Calu3 (cell line): Measurements from ENCODE around the gene YIF1A. TPM values are rescaled to one million over a fixed set of nuclear protein-coding genes. Genes with fewer than 3 reads are reported as not detected.

ENCODE experiments used
- Bru-seq: library from RNA; stranded (reverse); fragments of 400-500 nt; gene quantifications from one replicate; lab custom pipeline; 2021; lab: Mats Ljungman, UMichigan
- BruChase-seq, 2 experiments: library from RNA; stranded (reverse); fragments of 400-500 nt; gene quantifications; one replicate each; lab custom pipeline; 2021; lab: Mats Ljungman, UMichigan
- BruUV-seq: library from RNA; stranded (reverse); fragments of 400-500 nt; replicated peaks from 2 replicates; lab custom pipeline; 2021; lab: Mats Ljungman, UMichigan
- CTCF ChIA-PET: fragments of 300-600 bp; sonication (Branson Sonifier 250); formaldehyde crosslinking; loops from one replicate; lab custom pipeline; 2022; ENCODE audit warnings: antibody characterized with exemption; lab: Charles Lee
- DNase-seq: peaks from one replicate; pipeline ENCODE4 v3.0.0; 2022
- H3K27ac Mint-ChIP-seq: one replicate; pipeline ENCODE4 v1.8.0; 2022; ENCODE audit warnings: mixed read lengths; ENCODE audit not compliant: unreplicated experiment
- H3K27me3 Mint-ChIP-seq: one replicate; pipeline ENCODE4 v1.8.0; 2022; ENCODE audit warnings: mixed read lengths; ENCODE audit not compliant: unreplicated experiment
- H3K36me3 Mint-ChIP-seq: one replicate; pipeline ENCODE4 v1.8.0; 2022; ENCODE audit warnings: mild to moderate bottlenecking, moderate library complexity, mixed read lengths; ENCODE audit not compliant: insufficient read depth, unreplicated experiment
- H3K4me1 Mint-ChIP-seq: one replicate; pipeline ENCODE4 v1.8.0; 2022; ENCODE audit warnings: mild to moderate bottlenecking, low read depth, mixed read lengths; ENCODE audit not compliant: unreplicated experiment
- H3K4me3 Mint-ChIP-seq: one replicate; pipeline ENCODE4 v1.8.0; 2022; ENCODE audit warnings: mild to moderate bottlenecking, low read depth, moderate library complexity, mixed read lengths; ENCODE audit not compliant: unreplicated experiment
- H3K9me3 Mint-ChIP-seq: one replicate; pipeline ENCODE4 v1.8.0; 2022; ENCODE audit warnings: low read depth, mixed read lengths; ENCODE audit not compliant: unreplicated experiment
- CTCF ChIP-seq: fragments of 200-600 bp; IDR thresholded peaks from one replicate; pipeline ENCODE4 v1.8.0; 2022; ENCODE audit warnings: antibody characterized with exemption; ENCODE audit not compliant: unreplicated experiment
- intact Hi-C: fragments of 100-400 bp; cut with micrococcal nuclease; formaldehyde crosslinking; loops from one replicate; pipeline ENCODE4 v1.10.0; 2022; ENCODE audit not compliant: unreplicated experiment
- long read RNA-seq: library from polyadenylated mRNA; stranded (forward); transcript quantifications from one replicate; pipeline ENCODE4 v2.0.0, GENCODE V29; 2022
- total RNA-seq: library from RNA; stranded (reverse); gene quantifications from 2 replicates; pipeline ENCODE4 v1.2.3, GENCODE V29; 2022

Gene YIF1A, protein sequence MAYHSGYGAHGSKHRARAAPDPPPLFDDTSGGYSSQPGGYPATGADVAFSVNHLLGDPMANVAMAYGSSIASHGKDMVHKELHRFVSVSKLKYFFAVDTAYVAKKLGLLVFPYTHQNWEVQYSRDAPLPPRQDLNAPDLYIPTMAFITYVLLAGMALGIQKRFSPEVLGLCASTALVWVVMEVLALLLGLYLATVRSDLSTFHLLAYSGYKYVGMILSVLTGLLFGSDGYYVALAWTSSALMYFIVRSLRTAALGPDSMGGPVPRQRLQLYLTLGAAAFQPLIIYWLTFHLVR
- 98.8 and 106 TPM in 2 replicates for total RNA-seq
- percentile 61 among the genes with signal in this experiment for Bru-seq, nascent RNA
- percentile 80 among the genes with signal in this experiment for BruChase-seq, experiment 1, labeled RNA remaining after a 6-hour chase
- BruChase-seq, experiment 2, labeled RNA remaining after a 2-hour chase = percentile 70 among the genes with signal in this experiment
- long read RNA-seq, transcript YIF1A-201 (7 exons, 943 nt) = minor isoform, 28 of 459 reads
- long read RNA-seq, transcript YIF1A-203 (8 exons, 1,124 nt) = major isoform, 362 of 459 reads
- long read RNA-seq, partial matches to known transcripts = 19 of 459 reads
- long read RNA-seq, other reads (novel, unspliced or antisense) = 48 of 459 reads

- peak; percentile 98 for DNase-seq
- CTCF ChIA-PET = interaction anchor here (0.6 to 1.6 kb wide), 8 partner anchors 9 to 1884 kb away, joined by 3 to 11 read pairs (median 3); partner anchors contain the start of genes PELI3 and SF3B2
- Mint-ChIP-seq H3K9me3 (no peaks in the 10 kb centered on the region), H3K27ac (peak within 1 kb of the TSS; percentile 90), H3K4me3 (peak within 1 kb of the TSS; percentile 80), H3K27me3 (peaks cover 31% of the 10 kb centered on the region), H3K36me3 (peaks cover 42% of the 10 kb centered on the region), H3K4me1 (peaks cover 31% of the 10 kb centered on the region)
- no peak for TF ChIP-seq CTCF
- no TSS peak for BruUV-seq
- intact Hi-C loops = no loop called here
These were observed at the start of gene YIF1A for GRCh38 chr11:66288671-66289547. TSS of gene YIF1A (minus strand) at chr11:66289143. CDS start at chr11:66288985, 158 bp downstream.

DNA sequence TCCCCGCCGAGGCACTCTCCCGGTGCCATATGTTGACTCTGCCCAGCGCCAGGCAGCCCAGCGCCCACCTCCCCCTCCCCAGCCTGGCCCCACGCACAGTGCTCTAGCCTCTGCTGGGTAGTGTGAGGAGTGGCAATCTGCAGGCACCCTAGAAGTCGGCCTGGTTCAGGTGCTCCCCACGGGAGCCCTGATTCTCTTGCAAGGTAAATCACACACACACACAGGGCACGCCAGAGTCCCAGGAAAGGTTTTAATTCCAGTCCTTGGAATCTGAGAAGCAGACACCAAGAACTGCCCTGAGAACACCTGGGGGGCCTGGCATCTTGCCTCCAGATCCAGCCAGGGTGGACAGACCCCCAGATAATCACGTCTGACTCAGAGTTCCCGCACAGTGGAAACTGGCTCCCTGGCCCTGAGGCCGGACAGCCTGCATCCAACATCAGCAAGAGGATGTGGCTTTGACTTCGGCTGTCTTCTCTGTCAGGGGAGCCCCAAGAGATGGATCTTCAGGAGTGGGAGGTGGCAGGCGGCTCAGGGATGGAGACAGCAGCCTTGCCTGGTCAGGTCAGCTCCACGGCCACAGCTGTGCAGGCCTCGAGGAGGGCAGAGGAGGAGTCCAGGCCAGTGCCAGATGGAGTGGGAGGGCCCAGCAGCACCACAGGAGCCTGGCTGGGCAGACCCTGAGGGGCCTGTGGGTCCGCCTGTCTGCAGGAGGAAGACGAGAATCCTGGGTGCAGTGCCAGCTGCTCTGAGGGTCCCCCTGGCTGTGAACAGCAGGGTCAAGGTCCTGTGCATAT lies 48.4 kb upstream of the YIF1A start:
- intact Hi-C loops = no loop called here
- DNase-seq = no peak
- BruUV-seq = no TSS peak
- peaks cover 24% of the 10 kb centered on the region for H3K4me1 Mint-ChIP-seq
- TF ChIP-seq CTCF = no peak
- peaks cover 37% of the 10 kb centered on the region for H3K36me3 Mint-ChIP-seq
- CTCF ChIA-PET = no interaction called here
- peak overlapping the region; percentile 86 for H3K27ac Mint-ChIP-seq
- H3K9me3 Mint-ChIP-seq = no peaks in the 10 kb centered on the region
- H3K27me3 Mint-ChIP-seq = no peaks in the 10 kb centered on the region
- peak overlapping the region; percentile 94 for H3K4me3 Mint-ChIP-seq

DNA sequence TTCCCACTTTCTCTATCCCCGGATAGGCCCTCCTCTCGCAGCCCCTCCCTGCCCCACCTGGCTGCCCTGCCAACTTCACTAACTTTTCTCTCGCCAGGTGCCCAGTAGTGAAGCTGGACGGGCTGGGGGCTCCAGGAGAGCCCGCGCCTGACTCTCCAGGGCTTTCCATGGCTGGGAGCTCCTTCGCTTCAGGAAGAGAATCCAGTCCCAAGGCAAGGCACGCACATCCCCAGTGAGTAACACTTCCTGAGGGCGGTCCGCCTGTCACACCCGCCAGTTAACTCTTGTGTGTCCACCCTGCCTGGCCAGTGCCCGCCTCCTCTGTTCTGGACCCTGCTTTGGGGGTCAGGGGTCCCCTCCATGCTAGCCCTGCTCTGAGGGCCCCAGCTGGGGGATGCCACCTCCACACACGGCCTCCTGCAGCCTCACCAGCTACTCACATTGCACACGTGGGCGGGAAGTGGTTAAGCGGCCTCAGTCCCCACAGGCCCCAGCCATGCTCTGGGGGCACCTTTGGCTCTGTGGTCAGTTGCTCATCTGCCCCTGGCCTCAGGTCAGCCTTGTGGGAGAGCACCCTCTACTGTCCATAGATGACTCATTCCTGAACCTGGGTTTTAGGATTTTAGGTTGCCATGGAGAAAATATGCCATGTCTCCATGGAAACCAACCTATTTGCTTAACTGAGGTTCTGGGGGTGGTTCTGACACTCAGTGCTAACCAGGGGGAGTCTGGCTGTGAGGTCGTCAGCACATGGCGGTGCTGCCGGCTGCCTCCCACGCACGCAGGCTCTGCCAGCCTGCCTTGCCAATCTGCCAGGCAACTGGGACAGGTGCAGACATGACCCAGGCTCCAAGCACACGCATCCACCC lies 47.5 kb upstream of the YIF1A start, which contains the start of gene RIN1:
Gene RIN1, minus strand, starts transcription at position 201 of the 869 bp plus-strand sequence. Its CDS starts 32 bp downstream, at position 169.
- Mint-ChIP-seq H3K9me3 (no peaks in the 10 kb centered on the region), H3K4me3 (peak within 1 kb of the TSS; percentile 94), H3K27me3 (no peaks in the 10 kb centered on the region), H3K36me3 (peaks cover 39% of the 10 kb centered on the region), H3K27ac (peak within 1 kb of the TSS; percentile 86), H3K4me1 (peaks cover 24% of the 10 kb centered on the region)
- peak; percentile 76 for DNase-seq
- BruUV-seq = no TSS peak
- CTCF ChIA-PET = interaction anchor here (0.7 to 1.6 kb wide), 3 partner anchors 24 to 53 kb away, joined by 4 to 32 read pairs (median 5); no protein-coding TSS in a partner anchor
- intact Hi-C loops = no loop called here
- no peak for TF ChIP-seq CTCF
